Suppressor macrophage (primary cell): ENCODE data around the gene PEAR1.

Experiments
- DNase-seq, 4 experiments: peaks; one replicate each; pipeline ENCODE4 v3.0.0-alpha.2; 2020 to 2022

PEAR1 gene

GRCh38 chr1:156938813-156939212 is 45.3 kb downstream of the PEAR1 start:
- no peak for DNase-seq

GRCh38 chr1:156939786-156940334 is 46.3 kb downstream of the PEAR1 start:
- no peak for DNase-seq

- DNase-seq, result no peak
These were observed 48.2 kb downstream of the PEAR1 start for GRCh38 chr1:156941675-156942074.

GRCh38 chr1:156942176-156942575 is 48.7 kb downstream of the PEAR1 start:
- DNase-seq, result no peak

- DNase-seq, result no peak
These were observed 49.1 kb downstream of the PEAR1 start for GRCh38 chr1:156942576-156942975.

GRCh38 chr1:156943756-156944155 is 50.2 kb downstream of the PEAR1 start:
- DNase-seq, result no peak

GRCh38 chr1:156944268-156944667 is 50.8 kb downstream of the PEAR1 start:
- no peak for DNase-seq

GRCh38 chr1:156944848-156945247 is 51.3 kb downstream of the PEAR1 start:
- no peak for DNase-seq

- DNase-seq, result no peak
These were observed 52.6 kb downstream of the PEAR1 start for GRCh38 chr1:156945881-156946661.

GRCh38 chr1:156947127-156947526 is 53.6 kb downstream of the PEAR1 start:
- no peak for DNase-seq

GRCh38 chr1:156947818-156948525 is 54.5 kb downstream of the PEAR1 start:
- no peak for DNase-seq

GRCh38 chr1:156948708-156949107 is 55.2 kb downstream of the PEAR1 start:
- no peak for DNase-seq

- no peak for DNase-seq
These were observed 55.6 kb downstream of the PEAR1 start for GRCh38 chr1:156949127-156949526.

- no peak for DNase-seq
These were observed 57.9 kb downstream of the PEAR1 start for GRCh38 chr1:156951371-156951770.

- DNase-seq, result no peak
These were observed 60.1 kb downstream of the PEAR1 start for GRCh38 chr1:156953571-156953970.

- no peak for DNase-seq
These were observed 62.8 kb downstream of the PEAR1 start for GRCh38 chr1:156956333-156956732.

- DNase-seq, result no peak
These were observed 64.1 kb downstream of the PEAR1 start for GRCh38 chr1:156957634-156958033.

- no peak for DNase-seq
These were observed 64.8 kb downstream of the PEAR1 start for GRCh38 chr1:156958247-156958714.

- DNase-seq, result no peak
These were observed 65.9 kb downstream of the PEAR1 start for GRCh38 chr1:156959414-156959813.

- no peak for DNase-seq
These were observed 66.4 kb downstream of the PEAR1 start for GRCh38 chr1:156959925-156960324.

- peak; percentile 13 to 50 (median 44) for DNase-seq
These were observed 68.2 kb downstream of the PEAR1 start for GRCh38 chr1:156961709-156962108.

GRCh38 chr1:156963621-156964020 is 70.1 kb downstream of the PEAR1 start:
- DNase-seq, result peak; percentile 70 to 89 (median 86)

GRCh38 chr1:156964441-156964840 is 70.9 kb downstream of the PEAR1 start:
- no peak for DNase-seq
